ENCODE data around the gene SYT13.
A peak's percentile ranks its signal among the peaks of the same experiment; 100 is the strongest.

Gene SYT13

GRCh38 chr11:45289369-45289768 is 3.2 kb upstream of the SYT13 start:
- no peak overlapping the region for H3K27ac ChIP-seq
- H3K27me3 ChIP-seq (ENCODE audit: insufficient read depth, low read depth, severe bottlenecking): no peaks in the 10 kb centered on the region
- H3K4me3 ChIP-seq (ENCODE audit: low read depth, low read length): no peak overlapping the region
- peaks cover 5% of the 10 kb centered on the region for H3K9me3 ChIP-seq (ENCODE audit: severe bottlenecking)
- H3K36me3 ChIP-seq: no peaks in the 10 kb centered on the region
- TF ChIP-seq, protein P1, sequence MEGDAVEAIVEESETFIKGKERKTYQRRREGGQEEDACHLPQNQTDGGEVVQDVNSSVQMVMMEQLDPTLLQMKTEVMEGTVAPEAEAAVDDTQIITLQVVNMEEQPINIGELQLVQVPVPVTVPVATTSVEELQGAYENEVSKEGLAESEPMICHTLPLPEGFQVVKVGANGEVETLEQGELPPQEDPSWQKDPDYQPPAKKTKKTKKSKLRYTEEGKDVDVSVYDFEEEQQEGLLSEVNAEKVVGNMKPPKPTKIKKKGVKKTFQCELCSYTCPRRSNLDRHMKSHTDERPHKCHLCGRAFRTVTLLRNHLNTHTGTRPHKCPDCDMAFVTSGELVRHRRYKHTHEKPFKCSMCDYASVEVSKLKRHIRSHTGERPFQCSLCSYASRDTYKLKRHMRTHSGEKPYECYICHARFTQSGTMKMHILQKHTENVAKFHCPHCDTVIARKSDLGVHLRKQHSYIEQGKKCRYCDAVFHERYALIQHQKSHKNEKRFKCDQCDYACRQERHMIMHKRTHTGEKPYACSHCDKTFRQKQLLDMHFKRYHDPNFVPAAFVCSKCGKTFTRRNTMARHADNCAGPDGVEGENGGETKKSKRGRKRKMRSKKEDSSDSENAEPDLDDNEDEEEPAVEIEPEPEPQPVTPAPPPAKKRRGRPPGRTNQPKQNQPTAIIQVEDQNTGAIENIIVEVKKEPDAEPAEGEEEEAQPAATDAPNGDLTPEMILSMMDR (IDR thresholded peaks at IDR 0.05; ENCODE audit: low read depth, low read length): no peak
- no peak for DNase-seq

DNA sequence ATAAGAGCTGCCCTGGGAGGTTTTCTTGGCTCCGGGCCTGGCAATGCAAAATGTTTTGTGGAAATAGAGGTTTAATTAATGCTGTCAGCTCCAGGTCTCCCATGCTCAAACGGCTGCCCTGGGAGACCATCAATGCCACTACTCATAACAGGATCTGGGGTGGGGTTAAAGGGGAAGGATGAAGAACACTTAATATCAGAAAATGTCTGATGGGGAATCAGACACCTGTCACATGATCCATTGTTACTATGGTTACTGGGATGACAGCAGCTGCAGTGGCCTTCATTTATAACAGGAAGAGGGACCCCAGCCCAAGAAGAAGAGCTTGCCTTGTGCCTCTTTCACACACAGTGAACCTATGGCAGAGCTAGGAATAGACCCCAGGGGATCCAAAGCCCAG is 2.2 kb upstream of the SYT13 start:
- Histone ChIP-seq H3K27me3 (ENCODE audit: insufficient read depth, low read depth, severe bottlenecking) (no peaks in the 10 kb centered on the region), H3K36me3 (no peaks in the 10 kb centered on the region), H3K9me3 (ENCODE audit: severe bottlenecking) (peaks cover 5% of the 10 kb centered on the region), H3K4me3 (ENCODE audit: low read depth, low read length) (no peak overlapping the region), H3K27ac (no peak overlapping the region)
- no peak for DNase-seq
- TF ChIP-seq, protein P1 (IDR thresholded peaks at IDR 0.05; ENCODE audit: low read depth, low read length): no peak

DNA sequence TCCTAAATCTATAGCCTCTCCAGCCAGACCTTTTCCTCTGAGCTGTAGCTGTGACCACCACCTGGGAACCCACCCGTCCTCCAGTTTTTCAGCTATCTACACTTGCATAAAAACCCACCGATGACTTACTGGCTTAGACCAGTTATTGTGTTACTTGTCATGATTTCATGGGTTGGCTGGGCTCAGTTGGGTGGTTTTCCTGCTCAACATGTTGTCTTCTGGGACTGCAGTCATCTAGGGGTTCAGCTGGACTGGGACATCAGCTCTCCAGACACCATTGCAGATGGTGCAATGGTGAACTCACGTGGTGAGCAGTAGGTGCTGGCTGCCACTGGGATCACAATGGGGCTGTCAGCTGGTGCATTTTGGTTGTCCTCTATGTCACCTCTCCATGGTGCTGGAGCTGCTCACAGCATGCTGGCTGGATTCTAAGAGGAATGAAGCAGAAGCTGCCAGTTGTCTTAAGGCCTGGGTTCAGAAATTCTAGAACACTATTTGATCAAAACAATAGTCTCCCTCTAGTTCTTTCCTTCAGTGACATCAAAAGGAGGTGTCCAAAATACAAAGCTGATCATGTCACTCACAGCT is 1.3 kb upstream of the SYT13 start:
- no peak for DNase-seq
- H3K9me3 ChIP-seq (ENCODE audit: severe bottlenecking): peaks cover 5% of the 10 kb centered on the region
- TF ChIP-seq, protein P1 (IDR thresholded peaks at IDR 0.05; ENCODE audit: low read depth, low read length): no peak
- H3K4me3 ChIP-seq (ENCODE audit: low read depth, low read length): no peak overlapping the region
- no peak overlapping the region for H3K27ac ChIP-seq
- no peaks in the 10 kb centered on the region for H3K36me3 ChIP-seq
- H3K27me3 ChIP-seq (ENCODE audit: insufficient read depth, low read depth, severe bottlenecking): no peaks in the 10 kb centered on the region

GRCh38 chr11:45285250-45285828 is 802 bp downstream of the SYT13 start:
- H3K4me3 ChIP-seq (ENCODE audit: low read depth, low read length): peak overlapping the region; percentile 78
- peaks cover 5% of the 10 kb centered on the region for H3K9me3 ChIP-seq (ENCODE audit: severe bottlenecking)
- no peaks in the 10 kb centered on the region for H3K36me3 ChIP-seq
- no peaks in the 10 kb centered on the region for H3K27me3 ChIP-seq (ENCODE audit: insufficient read depth, low read depth, severe bottlenecking)
- DNase-seq: no peak
- no peak overlapping the region for H3K27ac ChIP-seq
- TF ChIP-seq, protein P1 (IDR thresholded peaks at IDR 0.05; ENCODE audit: low read depth, low read length): no peak

- H3K36me3 ChIP-seq: no peaks in the 10 kb centered on the region
- no peaks in the 10 kb centered on the region for H3K27me3 ChIP-seq (ENCODE audit: insufficient read depth, low read depth, severe bottlenecking)
- H3K27ac ChIP-seq: no peak overlapping the region
- H3K9me3 ChIP-seq (ENCODE audit: severe bottlenecking): peaks cover 4% of the 10 kb centered on the region
- TF ChIP-seq, protein P1 (IDR thresholded peaks at IDR 0.05; ENCODE audit: low read depth, low read length): no peak
- no peak overlapping the region for H3K4me3 ChIP-seq (ENCODE audit: low read depth, low read length)
- no peak for DNase-seq
Observed at GRCh38 chr11:45282081-45282480, 4.1 kb downstream of the SYT13 start.

GRCh38 chr11:45280449-45280848 is 5.7 kb downstream of the SYT13 start:
- Histone ChIP-seq H3K9me3 (ENCODE audit: severe bottlenecking) (peaks cover 4% of the 10 kb centered on the region), H3K36me3 (no peaks in the 10 kb centered on the region), H3K27ac (no peak overlapping the region), H3K27me3 (ENCODE audit: insufficient read depth, low read depth, severe bottlenecking) (no peaks in the 10 kb centered on the region), H3K4me3 (ENCODE audit: low read depth, low read length) (no peak overlapping the region)
- TF ChIP-seq, protein P1 (IDR thresholded peaks at IDR 0.05; ENCODE audit: low read depth, low read length): no peak
- DNase-seq: no peak

All from WERI-Rb-1 (cell line).